ENCODE measurements around the gene SIDT1.

Gene SIDT1

GRCh38 chr3:113531826-113532697 is at the start of gene SIDT1:
Gene SIDT1, plus strand, starts transcription at chr3:113532555. Its CDS starts 467 bp downstream, at chr3:113533022.
- peak; percentile 29 for DNase-seq

- DNase-seq = no peak
Observed at GRCh38 chr3:113485161-113485609, 47.2 kb upstream of the SIDT1 start.

- no peak for DNase-seq
Observed at GRCh38 chr3:113495035-113495434, 37.3 kb upstream of the SIDT1 start.

- no peak for DNase-seq
Observed at GRCh38 chr3:113496924-113497323, 35.4 kb upstream of the SIDT1 start.

- no peak for DNase-seq
Observed at GRCh38 chr3:113498221-113499005, 33.9 kb upstream of the SIDT1 start.

GRCh38 chr3:113499081-113499480 is 33.3 kb upstream of the SIDT1 start:
- DNase-seq = no peak

- DNase-seq = no peak
Observed at GRCh38 chr3:113501597-113501996, 30.8 kb upstream of the SIDT1 start.

- no peak for DNase-seq
Observed at GRCh38 chr3:113505867-113506266, 26.5 kb upstream of the SIDT1 start.

GRCh38 chr3:113507501-113508067 is 24.8 kb upstream of the SIDT1 start:
- no peak for DNase-seq

GRCh38 chr3:113508966-113509365 is 23.4 kb upstream of the SIDT1 start:
- no peak for DNase-seq

- DNase-seq = no peak
Observed at GRCh38 chr3:113514265-113514769, 18.0 kb upstream of the SIDT1 start.

GRCh38 chr3:113516115-113516505 is 16.2 kb upstream of the SIDT1 start:
- DNase-seq = no peak

GRCh38 chr3:113521981-113522380 is 10.4 kb upstream of the SIDT1 start:
- no peak for DNase-seq

GRCh38 chr3:113523241-113523640 is 9.1 kb upstream of the SIDT1 start:
- no peak for DNase-seq

- DNase-seq = peak; percentile 51
Observed at GRCh38 chr3:113532698-113533533, 561 bp downstream of the SIDT1 start.

- peak; percentile 38 for DNase-seq
Observed at GRCh38 chr3:113533534-113533892, 1.2 kb downstream of the SIDT1 start.

GRCh38 chr3:113534365-113534764 is 2.0 kb downstream of the SIDT1 start:
- DNase-seq = no peak

- no peak for DNase-seq
Observed at GRCh38 chr3:113535898-113536297, 3.5 kb downstream of the SIDT1 start.

GRCh38 chr3:113536627-113537101 is 4.3 kb downstream of the SIDT1 start:
- no peak for DNase-seq

- no peak for DNase-seq
Observed at GRCh38 chr3:113537155-113537554, 4.8 kb downstream of the SIDT1 start.

GRCh38 chr3:113541519-113541918 is 9.2 kb downstream of the SIDT1 start:
- no peak for DNase-seq

- no peak for DNase-seq
Observed at GRCh38 chr3:113545594-113545993, 13.2 kb downstream of the SIDT1 start.

Measured in left hindlimb (tissue), 1 donor.